CD4-positive, alpha-beta T cell treated with Interferon alpha-2 for 1 hour (primary cell): ENCODE data around the gene CNPY2.
"Not testable (repeated sequence)": the region's sequence is repeated elsewhere in the genome, so short reads cannot be mapped to it uniquely, and the experiment has no call there.

Experiments
- DNase-seq, 2 donors: peaks; one replicate each; pipeline ENCODE4 v3.0.0-alpha.2; 2020 to 2022

The CNPY2 gene

GRCh38 chr12:56297400-56297799 is 18.4 kb downstream of the CNPY2 start:
- no peak for DNase-seq

GRCh38 chr12:56296295-56296694 is 19.5 kb downstream of the CNPY2 start:
- no peak for DNase-seq

GRCh38 chr12:56293795-56294194 is 22.0 kb downstream of the CNPY2 start:
- no peak for DNase-seq

DNA sequence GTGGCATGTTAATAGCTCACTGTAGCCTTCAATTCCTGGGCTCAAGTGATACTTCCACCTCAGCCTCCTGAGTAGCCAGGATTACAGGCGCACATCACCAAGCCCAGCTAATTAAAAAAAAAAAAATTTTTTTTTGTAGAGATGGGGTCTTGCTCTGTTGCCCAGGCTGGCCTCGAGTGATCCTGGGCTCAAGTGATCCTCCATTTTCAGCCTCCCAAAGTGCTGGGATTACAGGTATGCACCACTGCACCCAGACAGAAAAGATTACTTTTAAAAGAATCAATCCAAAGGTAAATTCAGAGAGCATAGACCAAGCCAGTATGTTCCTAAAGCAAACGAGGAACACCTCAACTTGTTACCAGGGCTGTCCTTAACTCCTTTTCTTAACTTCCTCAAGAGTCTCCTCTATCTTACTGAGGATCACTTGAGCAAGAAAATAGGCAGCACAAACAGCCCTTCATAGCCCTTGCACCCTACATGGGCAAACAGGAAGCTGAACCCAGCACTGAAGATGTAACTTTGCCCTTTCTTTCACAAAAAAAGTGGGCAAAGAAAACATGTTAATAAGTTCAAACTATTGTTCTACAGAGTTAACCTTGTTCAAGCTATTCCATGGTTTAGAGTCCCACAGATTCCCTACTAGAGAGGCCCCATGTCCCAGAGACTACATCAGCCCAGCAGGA is 26.9 kb downstream of the CNPY2 start:
- DNase-seq = no peak

GRCh38 chr12:56286044-56286830 is 29.6 kb downstream of the CNPY2 start:
- DNase-seq = no peak

DNA sequence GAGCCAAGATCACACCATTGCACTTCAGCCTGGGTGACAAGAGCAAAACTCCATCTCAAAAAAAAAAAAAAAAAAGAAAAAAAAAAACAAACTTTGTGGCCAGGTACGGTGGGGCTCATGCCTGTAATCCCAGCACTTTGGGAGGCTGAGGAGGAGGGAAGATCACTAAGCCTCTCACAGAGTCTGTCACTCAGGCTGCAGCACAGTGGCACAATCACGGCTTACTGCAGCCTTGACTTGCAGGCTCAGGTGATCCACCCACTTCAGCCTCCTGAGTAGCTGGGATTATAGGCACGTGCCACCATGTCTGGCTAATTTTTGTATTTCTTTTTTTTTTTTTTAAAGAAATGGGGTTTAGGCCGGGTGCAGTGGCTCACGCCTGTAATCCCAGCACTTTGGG is 31.5 kb downstream of the CNPY2 start:
- DNase-seq = not testable (repeated sequence)

DNA sequence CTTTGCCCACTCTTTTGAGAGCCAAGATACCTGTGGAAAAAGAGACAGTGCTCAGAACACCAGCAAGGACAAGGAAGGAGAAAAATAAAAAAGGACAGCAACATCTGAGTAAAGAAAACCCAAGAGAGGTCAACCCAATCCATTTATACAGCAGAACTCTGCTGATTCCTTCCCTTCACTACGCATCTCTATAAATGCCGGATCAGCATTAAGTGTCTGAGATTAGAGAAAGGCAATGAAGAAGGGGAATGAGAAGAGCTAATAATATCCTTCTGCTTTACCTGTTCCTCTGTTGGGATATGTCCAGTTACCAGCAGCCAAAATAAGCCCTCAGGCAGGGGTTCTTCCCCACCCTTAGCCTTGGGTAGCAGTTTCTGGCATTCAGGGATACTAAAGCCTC is 33.2 kb downstream of the CNPY2 start:
- no peak for DNase-seq

- DNase-seq = no peak
Measured at GRCh38 chr12:56282030-56282429, 33.8 kb downstream of the CNPY2 start.

- no peak for DNase-seq
Measured at GRCh38 chr12:56280849-56281248, 34.9 kb downstream of the CNPY2 start.

GRCh38 chr12:56278905-56279304 is 36.9 kb downstream of the CNPY2 start:
- no peak for DNase-seq

DNA sequence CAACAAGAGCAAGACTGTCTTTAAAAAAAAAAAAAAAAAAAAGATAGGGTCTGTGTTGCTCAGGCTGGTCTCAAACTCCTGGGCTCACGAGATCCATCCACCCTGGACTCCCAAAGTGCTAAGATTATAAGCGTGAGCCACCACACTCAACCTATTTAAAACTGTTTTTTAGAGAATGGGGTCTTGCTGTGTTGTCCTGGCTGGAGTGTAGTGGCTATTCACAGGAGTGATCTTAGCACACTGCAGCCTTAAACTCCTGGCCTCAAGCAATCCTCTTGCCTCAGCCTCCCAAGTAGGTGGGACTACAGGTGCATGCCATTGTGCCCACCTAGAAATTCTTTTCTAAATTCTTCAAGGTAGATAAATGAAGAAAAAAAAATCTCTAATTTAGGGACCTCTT is 41.5 kb downstream of the CNPY2 start:
- DNase-seq = no peak

GRCh38 chr12:56272468-56272867 is 43.3 kb downstream of the CNPY2 start:
- DNase-seq = not testable (repeated sequence)

GRCh38 chr12:56271031-56271430 is 44.8 kb downstream of the CNPY2 start:
- DNase-seq = peak in 1 of 2 donors; percentile 21

GRCh38 chr12:56267443-56268071 is 48.2 kb downstream of the CNPY2 start:
- no peak for DNase-seq

DNA sequence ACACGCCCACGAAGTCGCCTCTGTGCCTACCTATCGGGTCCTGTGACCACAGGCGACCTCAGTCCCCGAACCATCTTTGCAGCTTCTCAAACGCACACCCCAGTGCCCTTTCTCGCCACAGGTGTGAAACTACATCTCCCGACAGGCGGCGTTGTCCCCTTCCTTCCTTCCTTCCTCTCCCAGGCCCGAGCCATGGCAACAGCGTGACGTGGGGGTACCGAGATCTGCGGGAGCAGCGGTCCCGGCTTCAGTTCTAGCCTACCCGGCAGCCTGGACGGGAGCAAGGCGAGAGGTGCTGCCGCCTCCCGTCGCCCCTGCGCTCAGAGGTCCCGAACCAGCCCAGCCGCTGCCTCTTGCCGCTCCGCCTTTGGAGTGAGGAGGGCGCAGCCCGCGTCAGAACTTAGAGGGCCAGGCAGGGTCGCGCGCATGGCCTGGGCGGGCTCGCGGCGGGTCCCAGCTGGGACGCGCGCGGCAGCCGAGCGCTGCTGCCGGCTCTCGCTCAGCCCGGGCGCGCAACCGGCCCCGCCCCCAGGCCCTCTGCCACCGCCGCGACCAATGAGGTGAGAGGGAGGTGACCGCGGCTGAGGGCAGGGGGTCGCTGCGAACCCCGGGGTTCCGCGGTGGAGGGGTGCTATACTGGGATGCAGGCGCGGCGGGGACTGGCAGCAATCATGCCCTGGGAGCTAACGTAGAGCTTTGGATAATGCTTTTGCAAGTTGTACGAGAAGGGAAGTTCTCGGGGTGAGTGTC is 48.9 kb downstream of the CNPY2 start, which contains the start of gene COQ10A:
COQ10A (plus strand) TSS at position 250 of the 750 bp plus-strand sequence; CDS start at position 427, 177 bp downstream.
- peak; percentile 88 to 92 for DNase-seq

DNA sequence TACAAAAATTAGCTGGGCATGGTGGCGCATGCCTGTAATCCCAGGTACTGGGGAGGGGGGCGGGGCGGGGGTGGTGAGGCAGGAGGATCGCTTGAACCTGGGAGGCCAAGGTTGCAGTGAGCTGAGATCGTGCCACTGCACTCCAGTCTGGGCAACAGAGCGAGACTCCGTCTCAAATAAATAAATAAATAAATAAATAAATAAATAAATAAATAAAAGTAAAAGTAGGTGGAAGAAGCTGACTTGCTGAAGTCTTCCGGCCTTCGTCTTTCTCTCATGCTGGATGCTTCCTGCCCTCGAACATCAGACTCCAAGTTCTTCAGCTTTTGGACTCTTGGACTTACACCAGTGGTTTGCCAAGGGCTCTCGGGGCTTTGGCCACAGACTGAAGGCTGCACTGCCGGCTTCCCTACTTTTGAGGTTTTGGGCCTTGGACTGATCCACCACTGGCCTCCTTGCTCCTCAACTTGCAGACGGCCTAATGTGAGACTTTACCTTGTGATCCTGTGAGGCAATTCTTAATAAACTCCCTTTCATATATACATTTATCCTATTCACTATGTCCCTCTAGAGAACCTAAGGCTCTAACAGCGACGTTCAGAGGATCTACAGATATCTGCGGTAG is 49.6 kb downstream of the CNPY2 start:
- DNase-seq = not testable (repeated sequence)

- DNase-seq = peak in 1 of 2 donors; percentile 19
Measured at GRCh38 chr12:56262955-56263354, 52.8 kb downstream of the CNPY2 start.

DNA sequence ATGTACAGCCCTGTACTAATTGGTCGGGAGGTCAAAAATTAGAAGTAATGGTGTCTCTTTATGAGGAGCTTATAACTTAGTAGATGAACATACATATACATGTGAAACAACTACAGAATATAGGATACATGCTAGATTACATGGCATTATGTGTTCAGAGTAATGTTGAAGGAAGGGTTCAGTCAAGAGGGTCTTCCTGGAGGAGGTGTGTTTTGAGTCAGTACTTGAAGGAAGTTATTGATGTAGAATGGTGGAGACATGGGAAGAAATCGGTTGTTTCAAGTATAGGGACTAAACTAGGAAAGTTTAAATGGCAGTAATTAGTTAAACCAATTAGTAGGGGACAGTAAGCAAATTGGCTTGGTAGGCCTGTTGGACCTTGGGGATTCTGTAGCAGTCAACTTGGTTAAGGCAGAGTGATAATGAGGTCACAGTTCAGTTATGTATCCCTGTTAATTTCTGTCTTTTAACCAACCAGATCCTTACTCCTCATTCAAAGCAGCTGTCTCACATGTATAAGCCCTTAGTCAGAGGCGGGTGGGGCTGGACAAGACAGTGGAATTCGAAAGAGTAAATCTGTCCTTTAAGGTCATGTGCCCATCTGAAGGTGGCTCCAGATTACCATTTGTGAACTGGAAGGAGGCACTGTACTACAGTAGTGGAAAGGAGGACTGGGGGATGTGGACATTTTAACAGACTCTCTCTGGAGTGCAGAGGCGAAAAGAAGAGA is 54.1 kb downstream of the CNPY2 start:
- DNase-seq = no peak

GRCh38 chr12:56260921-56261320 is 54.9 kb downstream of the CNPY2 start:
- no peak for DNase-seq

- DNase-seq = no peak
Measured at GRCh38 chr12:56260380-56260779, 55.4 kb downstream of the CNPY2 start.
